Activated CD8-positive, alpha-beta memory T cell treated with anti-CD3 and anti-CD28 coated beads for 24 hours (primary cell): ENCODE data around the gene CTSG.
"Not testable (repeated sequence)": the region's sequence is repeated elsewhere in the genome, so short reads cannot be mapped to it uniquely, and the experiment has no call there.

ENCODE experiments used
- DNase-seq: peaks from one replicate; pipeline ENCODE4 v3.0.0-alpha.2; 2020

Gene CTSG

DNA sequence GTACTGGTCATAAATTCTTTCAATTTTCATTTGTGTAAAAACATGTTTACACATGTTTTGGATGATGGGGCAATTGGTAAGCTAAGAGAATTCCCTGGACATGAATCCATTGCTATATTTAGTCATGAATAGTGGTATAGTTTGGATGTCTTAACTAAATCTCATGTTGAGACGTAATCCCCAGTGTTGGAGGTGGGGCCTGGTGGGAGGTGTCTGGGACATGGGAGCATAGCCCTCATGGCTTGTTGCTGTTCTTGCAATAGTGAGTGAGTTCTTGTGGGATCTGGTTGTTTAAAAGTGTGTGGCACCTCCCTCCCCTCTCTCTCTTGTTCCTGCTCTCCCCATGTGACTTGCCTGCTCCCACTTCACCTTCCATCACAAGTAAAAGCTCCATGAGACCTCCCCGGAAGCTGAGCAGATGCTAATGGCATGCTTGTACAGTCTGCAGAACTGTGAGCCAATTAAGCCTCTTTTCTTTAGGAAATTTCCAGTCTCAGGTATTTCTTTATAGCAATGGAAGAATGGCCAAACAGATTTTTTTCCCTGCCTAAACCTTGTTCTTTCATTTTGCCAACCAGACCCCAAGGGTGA lies 33.6 kb downstream of the CTSG start:
- no peak for DNase-seq

DNA sequence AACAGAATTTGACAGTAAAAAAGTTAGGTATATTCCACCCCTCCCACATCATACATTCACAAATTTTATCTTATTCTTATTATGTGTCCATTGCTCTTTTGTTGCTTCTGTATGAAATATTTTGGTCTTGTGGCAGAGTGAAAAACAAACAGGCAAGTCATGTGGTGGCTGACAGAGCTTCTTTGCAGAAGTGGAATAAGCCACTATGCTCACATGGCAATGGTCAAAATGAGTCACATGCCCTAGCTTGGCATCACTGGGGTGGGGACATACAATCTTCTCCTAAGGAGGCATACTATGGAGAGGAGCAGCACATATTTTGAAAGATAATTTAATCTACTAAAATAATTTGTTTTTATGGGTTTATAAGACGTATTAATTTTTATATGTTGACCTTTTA lies 40.3 kb downstream of the CTSG start:
- DNase-seq: no peak

GRCh38 chr14:24534286-24534685 lies 41.8 kb downstream of the CTSG start:
- DNase-seq: no peak

DNA sequence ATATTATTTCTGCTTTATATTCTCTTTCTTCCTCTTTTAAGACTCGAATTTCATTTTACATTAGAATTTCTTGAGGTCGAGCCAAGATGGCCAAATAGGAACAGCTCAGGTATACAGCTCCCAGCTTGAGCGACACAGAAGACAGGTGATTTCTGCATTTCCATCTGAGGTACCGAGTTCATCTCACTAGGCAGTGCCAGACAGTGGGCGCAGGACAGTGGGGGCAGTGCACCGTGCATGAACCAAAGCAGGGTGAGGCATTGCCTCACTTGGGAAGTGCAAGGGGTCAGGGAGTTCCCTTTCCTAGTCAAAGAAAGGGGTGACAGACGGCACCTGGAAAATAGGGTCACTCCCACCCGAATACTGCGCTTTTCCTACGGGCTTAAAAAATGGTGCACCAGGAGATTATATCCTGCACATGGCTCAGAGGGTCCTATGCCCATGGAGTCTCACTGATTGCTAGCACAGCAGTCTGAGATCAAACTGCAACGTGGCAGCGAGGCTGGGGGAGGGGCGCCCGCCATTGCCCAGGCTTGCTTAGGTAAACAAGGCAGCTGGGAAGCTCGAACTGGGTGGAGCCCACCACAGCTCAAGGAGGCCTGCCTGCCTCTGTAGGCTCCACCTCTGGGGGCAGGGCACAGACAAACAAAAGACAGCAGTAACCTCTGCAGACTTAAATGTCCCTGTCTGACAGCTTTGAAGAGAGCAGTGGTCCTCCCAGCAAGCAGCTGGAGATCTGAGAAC lies 50.0 kb downstream of the CTSG start:
- DNase-seq: not testable (repeated sequence)
